ENCODE data around the gene SCARF1.
A peak's percentile ranks its signal among the peaks of the same experiment; 100 is the strongest.

Gene SCARF1

DNA sequence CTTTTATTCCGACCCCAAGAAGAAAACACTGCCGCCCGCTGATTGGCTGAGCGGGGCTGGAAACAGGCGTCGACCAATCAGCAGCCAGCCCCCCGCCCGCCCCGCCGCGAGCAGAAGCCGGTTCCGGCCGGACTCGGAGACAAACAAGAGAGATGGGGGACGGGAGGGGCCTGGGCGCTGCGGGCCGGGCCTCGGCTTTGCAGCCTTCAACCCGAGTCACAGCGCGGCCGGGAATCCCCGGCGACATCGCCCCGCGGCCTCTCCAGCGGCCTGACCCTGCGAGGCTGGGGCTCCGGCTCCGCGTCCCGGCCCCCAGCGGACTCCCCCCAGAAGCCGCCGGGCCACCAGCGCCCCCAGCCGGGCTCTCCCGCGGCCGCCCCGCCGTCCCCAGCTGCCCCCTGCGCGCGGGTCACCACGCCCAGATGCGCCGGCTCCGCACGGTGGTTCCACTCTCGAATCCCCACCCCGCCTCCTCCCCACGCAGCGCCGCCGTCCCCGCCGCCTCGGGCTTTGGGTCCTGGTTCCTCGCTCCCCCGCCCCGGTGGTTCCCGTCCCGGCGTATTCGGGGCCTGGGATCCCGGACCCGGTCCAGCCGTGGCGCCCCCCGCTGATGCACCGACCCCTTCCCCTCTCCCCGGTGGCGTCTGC is 16.6 kb downstream of the SCARF1 start:
- DNase-seq (ENCODE audit: low spot score) = peak; percentile 95

GRCh38 chr17:1627982-1628855 is 17.3 kb downstream of the SCARF1 start, which contains the start of gene SLC43A2:
Gene SLC43A2 (minus strand): TSS chr17:1628834. CDS start chr17:1627874, 960 bp downstream.
- peak; percentile 87 for DNase-seq (ENCODE audit: low spot score)

GRCh38 chr17:1627182-1627981 is 18.1 kb downstream of the SCARF1 start:
- DNase-seq (ENCODE audit: low spot score) = peak; percentile 64

- no peak for DNase-seq (ENCODE audit: low spot score)
Observed at GRCh38 chr17:1626333-1626732, 19.2 kb downstream of the SCARF1 start.

DNA sequence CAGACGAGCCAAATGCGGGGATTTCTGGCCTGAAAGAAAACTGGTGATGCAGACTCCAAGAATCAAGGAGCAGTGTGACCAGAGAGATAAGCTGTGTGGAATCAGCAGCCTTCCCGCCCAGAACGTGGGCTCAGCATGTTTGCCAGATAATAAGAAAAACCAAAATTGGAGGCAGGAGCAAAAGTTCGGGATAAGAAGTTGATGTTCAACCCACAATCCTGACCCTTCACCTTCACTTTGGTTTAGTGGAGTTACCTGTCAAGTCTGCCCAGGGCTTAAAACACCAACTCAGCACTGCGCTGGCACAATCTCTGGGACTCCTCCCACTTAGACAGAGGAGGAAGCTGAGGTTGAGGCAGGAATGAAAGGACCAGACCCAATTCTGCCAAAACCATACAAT is 20.0 kb downstream of the SCARF1 start:
- DNase-seq (ENCODE audit: low spot score) = peak; percentile 47

- no peak for DNase-seq (ENCODE audit: low spot score)
Observed at GRCh38 chr17:1625053-1625452, 20.5 kb downstream of the SCARF1 start.

DNA sequence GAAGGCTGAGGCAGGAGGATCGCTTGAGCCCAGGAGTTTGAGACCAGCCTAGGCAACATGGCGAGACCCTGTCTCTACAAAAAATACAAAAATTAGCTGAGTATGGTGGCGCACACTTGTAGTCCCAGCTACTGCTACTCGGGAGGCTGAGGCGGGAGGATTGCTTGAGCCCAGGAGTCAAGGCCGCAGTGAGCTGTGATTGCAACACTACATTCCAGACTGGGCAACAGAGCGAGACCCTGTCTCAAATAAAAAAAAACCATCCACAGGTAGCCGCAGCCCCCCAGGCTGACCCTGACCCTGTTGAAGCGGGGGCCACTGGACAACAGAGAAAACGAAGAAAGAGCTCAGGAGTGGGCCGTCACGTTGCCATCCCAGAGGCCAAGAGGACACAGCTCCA is 20.9 kb downstream of the SCARF1 start:
- no peak for DNase-seq (ENCODE audit: low spot score)

DNA sequence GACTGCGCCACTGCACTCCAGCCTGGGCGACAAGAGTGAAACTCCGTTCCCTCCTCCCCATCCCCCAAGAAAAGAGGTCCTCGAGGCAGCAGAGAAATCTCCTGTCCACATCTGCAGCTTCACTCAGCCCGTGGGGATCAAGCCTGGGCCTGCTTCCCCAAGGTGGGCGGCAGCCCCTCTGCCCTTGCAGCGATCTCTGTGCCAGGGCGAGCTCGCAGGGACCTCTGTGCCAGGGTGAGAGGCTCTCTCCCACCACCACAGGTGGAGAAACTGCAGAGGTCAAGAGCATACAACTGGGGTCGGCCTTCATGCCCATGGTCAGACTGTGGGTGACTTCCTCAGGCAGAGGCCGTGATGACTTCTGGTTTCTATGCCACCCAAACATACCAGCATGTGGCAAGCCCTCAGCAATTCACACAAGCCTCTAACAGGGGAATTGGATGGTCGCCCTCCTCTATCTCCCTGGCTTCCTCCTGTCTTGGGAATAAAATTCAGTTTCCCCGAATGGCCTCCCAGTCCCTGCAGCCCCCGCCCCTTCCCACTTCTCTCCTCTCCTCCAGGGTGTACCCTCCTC is 22.4 kb downstream of the SCARF1 start:
- DNase-seq (ENCODE audit: low spot score) = no peak

DNA sequence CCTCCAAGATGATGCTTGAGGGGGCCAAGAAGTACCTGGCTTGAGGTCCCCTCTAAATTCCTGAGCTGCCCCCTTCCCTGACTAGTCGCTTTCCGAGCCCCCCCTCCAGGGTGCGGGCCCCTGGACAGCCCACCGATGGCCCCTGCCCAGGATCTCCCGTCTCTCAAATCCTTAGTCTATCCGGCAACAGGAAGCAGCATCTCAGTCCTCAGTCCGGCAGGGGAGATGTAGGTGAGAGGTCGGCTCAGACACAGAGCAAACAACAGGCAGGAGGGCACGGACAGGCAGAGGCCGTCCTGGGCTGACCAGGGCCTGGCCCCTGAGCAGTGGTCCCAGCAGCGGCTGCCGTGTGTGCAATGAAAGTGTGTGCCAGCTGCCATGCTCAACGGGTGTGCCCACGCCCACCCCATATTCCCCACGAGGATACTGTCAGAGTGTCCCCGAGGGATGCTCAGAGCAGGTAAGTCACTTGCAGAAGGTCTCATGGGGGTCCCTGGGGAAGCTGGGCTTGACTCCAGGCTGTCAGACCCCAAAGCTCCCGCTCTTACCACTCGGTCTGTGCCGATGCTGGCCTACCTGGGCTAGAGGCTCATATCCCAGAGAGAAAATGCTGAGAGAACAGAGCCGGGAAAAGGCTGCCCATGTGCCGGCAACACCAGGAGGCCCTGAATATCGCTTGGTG is 24.1 kb downstream of the SCARF1 start:
- DNase-seq (ENCODE audit: low spot score) = no peak

DNA sequence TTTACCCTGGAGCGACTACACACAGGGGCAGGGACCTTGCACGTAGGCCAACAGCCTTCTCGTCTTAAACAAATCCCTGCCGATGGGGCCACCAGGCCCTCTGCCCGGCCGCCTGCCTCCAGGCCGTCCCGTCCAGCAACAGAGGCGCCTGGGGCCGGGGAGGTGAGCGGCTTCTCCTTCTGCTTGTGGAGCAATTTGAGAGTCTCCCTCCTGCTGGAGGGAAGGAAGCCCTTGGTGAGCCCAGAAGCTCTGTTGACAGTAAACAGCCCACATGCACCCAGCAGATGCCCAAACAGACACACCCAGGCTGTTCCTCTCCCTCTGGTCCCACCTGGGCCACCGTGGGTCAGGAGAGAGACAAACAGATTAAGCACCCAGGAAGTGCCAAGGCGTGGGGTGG is 25.0 kb downstream of the SCARF1 start:
- no peak for DNase-seq (ENCODE audit: low spot score)

GRCh38 chr17:1617620-1618174 is 27.8 kb downstream of the SCARF1 start:
- peak; percentile 69 for DNase-seq (ENCODE audit: low spot score)

DNA sequence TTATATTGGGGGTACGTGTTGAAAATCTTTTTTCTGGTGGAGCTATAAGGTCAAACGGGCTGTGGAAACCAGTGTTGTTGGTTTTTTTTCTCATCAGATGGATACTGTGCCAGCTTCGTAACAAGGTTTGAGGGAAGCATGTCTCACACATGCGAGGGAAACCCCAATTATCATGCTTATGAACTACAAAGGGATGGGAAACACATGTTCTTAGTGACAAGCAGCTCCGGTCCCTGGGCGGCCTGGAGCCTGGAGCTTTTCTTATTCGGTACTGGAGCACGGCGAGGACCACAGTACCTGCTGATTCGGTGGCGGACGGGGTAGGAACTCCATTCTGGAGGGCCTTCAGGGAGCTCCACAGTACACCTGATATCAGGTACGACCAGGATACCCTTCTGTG is 29.4 kb downstream of the SCARF1 start:
- DNase-seq (ENCODE audit: low spot score) = no peak

DNA sequence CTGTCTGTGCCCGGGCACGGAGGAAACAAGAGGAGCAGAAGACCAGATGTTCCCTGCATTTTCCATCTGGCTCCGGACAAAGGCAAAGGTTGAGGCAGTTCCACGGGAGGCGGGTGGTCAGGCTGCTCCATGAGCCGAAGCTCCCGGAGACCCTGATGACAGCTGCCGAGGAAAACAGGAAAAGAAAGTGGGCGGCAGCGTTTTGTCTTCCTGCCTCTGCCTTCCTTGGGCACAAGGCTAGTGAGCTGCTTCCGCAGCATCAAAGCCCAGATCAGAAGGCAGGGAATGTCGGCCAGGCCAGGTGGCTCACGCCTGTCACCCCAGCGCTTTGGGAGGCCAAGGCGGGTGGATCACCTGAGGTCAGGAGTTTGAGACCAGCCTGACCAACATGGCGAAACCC is 33.1 kb downstream of the SCARF1 start:
- DNase-seq (ENCODE audit: low spot score) = no peak

DNA sequence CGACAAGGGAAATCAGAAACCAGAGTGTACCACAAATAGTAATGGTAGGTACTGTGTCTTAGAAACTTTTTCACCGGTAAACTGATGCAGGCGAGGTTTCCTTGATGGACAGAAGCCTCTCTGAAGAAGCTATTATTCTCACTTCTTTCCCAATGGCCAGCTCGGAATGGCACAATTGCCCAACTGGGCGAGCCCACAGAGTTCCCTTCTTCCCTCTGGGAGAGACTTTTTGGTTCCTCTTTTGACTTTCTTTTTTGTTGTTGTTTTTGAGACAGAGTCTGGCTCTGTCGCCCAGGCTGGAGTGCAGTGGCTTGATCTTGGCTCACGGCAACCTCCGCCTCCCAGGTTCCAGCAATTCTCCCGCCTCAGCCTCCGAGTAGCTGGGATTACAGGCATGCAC is 33.8 kb downstream of the SCARF1 start:
- no peak for DNase-seq (ENCODE audit: low spot score)

- no peak for DNase-seq (ENCODE audit: low spot score)
Observed at GRCh38 chr17:1608676-1609075, 36.9 kb downstream of the SCARF1 start.

DNA sequence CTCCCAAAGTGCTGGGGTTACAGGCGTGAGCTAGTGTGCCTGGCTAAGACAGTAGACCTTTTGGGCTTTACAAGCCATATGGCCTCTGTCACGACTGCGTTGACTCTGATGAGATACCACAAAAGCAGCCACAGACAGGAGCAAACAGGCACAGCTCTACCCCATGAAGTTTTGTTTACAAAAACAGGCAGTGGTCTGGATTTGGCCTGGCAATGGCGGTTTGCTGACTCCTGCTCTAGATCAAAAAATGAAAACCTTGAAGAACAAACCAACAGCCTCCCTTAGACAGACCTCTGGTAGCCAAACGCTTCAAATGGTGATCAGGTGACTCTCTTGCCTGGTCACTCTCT is 37.6 kb downstream of the SCARF1 start:
- DNase-seq (ENCODE audit: low spot score) = no peak

DNA sequence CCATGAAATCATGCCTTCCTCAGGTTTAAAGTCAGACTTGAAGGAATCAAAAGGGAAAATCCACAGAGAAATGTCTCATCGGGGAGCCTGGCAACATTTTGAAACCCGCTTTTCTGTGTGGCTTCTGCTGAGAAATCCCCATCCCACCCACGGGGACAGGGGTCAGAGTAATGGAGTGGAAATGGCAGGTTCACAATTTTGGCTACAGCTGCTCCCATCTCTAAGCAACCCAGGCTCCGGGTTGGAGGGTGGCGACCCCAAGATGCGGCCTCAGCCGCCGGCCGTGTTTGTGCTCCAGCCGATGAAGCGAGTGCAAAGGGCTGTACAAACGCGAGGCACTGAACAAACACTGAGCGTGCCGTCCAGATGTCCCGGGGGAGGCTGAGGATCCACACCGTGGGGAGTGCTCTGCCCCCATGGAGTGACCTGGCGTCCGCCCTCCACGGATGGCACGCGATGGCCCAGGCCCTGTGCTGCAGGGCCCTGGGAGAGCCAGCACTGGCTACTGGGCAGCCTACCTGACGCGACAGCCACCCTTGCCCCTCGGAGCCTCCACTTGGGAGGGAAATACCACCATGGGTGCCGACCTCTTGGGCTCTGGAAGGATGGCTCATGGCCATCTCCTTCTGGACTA is 39.1 kb downstream of the SCARF1 start:
- DNase-seq (ENCODE audit: low spot score) = no peak

DNA sequence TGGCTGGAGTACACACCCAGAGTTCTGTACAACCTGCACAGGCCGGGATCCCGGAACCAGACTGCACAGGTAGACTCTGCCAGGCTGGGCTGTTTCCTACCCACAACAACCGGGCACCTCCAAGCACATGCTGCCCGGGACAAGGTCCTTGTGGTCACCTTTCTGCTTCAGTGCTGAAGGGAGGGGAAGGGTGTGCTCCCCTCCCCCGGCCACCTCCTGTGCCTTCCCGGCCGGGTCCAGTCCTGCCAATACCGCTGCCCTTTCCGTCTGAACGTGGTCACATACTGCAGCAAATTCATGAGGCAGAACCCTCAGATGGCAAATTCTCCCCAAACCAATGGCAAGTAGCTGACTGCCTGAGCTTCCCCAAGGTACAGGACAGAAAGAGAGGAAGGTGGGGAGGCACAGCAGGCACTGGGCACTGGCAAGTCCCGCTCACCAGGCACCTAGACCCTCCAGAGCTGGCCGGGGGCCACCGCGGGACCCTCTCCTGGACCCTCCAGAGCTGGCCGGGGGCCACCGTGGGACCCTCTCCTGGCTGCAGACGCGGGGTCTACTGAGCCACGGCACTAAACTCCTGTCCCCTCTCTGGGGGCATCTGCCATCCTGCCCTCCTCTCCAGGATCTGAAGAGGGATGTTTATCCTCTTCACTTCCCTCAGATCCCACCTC is 39.7 kb downstream of the SCARF1 start:
- no peak for DNase-seq (ENCODE audit: low spot score)

DNA sequence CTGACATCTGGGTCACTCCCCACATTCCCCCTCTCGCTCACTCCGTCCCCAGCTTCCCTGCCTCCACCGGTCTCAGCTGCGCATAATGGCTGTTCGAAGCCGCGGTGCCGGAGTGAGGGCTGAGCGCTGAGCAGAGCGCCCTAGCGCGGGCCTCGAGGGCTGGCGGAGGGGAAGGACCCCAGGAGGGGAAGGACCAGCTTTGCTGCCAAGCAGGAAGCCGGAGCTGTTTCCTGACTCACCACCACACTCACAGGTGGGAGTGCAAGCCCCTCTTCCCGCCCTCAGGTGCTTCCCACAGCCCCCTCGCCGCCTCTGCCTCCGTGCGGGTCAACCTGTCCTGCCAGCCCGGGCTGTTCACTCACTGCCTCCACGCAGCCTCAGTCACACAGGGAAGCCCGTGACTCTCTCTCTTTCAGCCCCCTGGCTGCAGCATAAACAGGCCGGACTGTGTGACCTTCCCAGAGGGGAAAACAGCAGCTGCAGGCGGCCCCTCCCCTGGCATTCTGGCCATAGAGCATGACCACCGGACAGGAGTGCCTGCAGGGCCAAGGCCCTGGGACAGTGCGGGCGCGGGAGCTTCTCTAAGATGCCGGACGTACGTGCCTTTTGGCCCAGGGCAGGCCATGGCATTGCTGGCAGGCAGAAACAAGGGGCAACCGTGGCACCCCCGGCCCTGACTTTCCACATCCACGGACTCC is 40.6 kb downstream of the SCARF1 start:
- DNase-seq (ENCODE audit: low spot score) = no peak

- no peak for DNase-seq (ENCODE audit: low spot score)
Observed at GRCh38 chr17:1601571-1601970, 44.0 kb downstream of the SCARF1 start.
